Measurements from ENCODE around the gene TOPORS.

TOPORS gene

DNA sequence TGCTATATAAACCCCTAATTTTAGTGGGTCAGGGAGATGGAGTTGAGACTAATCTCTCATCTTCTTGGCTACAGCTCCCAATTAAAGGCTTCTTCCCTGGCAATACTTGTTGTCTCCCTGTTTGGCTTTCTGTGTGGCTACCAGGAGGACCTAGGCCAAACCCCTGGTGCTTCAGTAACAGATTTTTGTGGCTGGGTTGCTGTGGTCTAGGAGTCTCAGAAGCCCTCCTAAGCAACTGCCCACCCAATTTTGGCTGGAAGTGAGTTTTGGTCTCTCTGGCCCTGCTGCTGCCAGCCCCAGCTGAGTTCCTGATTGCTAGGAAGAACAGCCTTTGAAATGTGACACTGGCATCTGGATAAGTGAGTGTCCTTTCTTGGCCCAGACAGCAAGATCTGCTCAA lies 36.1 kb downstream of the TOPORS start:
- TF ChIP-seq, protein P1, sequence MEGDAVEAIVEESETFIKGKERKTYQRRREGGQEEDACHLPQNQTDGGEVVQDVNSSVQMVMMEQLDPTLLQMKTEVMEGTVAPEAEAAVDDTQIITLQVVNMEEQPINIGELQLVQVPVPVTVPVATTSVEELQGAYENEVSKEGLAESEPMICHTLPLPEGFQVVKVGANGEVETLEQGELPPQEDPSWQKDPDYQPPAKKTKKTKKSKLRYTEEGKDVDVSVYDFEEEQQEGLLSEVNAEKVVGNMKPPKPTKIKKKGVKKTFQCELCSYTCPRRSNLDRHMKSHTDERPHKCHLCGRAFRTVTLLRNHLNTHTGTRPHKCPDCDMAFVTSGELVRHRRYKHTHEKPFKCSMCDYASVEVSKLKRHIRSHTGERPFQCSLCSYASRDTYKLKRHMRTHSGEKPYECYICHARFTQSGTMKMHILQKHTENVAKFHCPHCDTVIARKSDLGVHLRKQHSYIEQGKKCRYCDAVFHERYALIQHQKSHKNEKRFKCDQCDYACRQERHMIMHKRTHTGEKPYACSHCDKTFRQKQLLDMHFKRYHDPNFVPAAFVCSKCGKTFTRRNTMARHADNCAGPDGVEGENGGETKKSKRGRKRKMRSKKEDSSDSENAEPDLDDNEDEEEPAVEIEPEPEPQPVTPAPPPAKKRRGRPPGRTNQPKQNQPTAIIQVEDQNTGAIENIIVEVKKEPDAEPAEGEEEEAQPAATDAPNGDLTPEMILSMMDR (conservative IDR thresholded peaks at IDR 0.05; ENCODE audit: low read length), result no peak
- no peak overlapping the region for H3K4me3 ChIP-seq (ENCODE audit: low read length)
- no peak for DNase-seq (ENCODE audit: low read depth)

DNA sequence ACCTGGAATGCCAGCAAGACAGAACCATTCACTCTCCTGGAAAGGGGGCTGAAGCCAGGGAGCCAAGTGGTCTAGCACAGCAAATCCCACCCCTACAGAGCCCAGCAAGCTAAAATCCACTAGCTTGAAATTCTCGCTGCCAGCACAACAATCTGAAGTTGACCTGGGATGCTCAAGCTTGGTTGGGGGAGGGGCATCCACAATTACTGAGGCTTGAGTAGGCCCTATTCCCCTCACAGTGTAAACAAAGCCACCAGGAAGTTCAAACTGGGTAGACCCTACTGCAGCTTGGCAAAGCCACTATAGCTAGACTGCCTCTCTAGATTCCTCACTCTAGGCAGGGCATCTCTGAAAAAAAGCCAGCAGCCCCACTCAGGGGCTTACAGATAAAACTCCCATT lies 43.7 kb downstream of the TOPORS start:
- DNase-seq (ENCODE audit: low read depth), result no peak
- no peak overlapping the region for H3K4me3 ChIP-seq (ENCODE audit: low read length)
- TF ChIP-seq, protein P1 (conservative IDR thresholded peaks at IDR 0.05; ENCODE audit: low read length), result no peak

DNA sequence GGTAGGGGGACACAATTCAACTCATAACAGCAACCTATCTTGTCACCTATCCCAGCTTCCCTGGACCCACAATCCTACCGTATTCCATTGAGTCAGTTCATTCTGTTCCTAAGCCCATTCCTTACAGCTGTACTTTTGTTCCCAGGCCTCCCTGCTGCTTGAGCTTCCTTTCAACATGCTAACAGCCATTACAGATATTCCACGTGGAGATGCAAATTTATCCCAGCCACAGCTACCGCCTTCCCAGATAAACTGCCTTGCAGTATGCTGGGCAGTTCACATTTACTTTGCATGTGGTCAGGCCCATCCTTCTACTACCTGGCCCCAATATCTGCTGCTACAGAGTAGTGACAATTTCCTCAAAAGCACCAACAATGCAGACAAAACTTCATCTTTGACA lies 49.4 kb downstream of the TOPORS start:
- H3K4me3 ChIP-seq (ENCODE audit: low read length), result no peak overlapping the region
- TF ChIP-seq, protein P1 (conservative IDR thresholded peaks at IDR 0.05; ENCODE audit: low read length), result no peak
- DNase-seq (ENCODE audit: low read depth), result no peak

DNA sequence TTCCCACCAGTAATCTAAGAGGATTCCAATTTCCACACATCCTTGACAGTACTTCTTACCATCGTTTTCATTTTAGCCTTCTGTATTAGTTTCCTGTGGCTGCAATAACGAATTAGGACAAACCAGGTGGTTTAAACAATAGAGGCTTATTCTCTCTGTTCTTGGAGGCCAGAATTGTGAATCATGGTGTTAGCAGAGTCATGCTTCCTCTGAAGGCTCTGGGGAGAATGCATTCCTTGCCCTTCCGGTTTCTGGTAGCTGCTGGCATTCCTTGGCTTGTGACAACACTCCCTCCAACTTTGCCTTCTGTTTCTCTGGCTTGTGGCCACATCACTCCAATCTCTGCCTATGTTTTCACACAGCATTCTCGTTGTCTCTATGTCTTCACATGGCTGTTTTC lies 49.9 kb downstream of the TOPORS start:
- DNase-seq (ENCODE audit: low read depth), result peak; percentile 53
- TF ChIP-seq, protein P1 (conservative IDR thresholded peaks at IDR 0.05; ENCODE audit: low read length), result no peak
- H3K4me3 ChIP-seq (ENCODE audit: low read length), result no peak overlapping the region

DNA sequence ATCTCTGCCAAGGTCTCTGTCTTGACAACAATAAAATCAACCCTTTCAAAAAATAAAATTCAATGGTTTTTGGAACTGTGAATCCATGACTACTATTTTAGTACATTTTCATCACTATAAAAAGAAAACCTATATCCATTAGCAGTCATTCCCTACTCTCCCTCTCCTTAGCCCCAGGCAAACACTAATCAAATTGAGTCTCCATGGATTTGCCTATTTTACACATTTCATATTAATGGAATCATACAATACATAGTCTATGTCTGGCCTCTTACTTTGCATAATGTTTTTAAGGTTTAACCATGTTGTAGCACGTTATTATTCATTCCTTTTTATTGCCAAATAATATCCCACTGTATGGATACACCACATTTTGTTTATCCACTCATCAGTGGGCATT lies 50.5 kb downstream of the TOPORS start:
- TF ChIP-seq, protein P1 (conservative IDR thresholded peaks at IDR 0.05; ENCODE audit: low read length), result no peak
- no peak for DNase-seq (ENCODE audit: low read depth)
- H3K4me3 ChIP-seq (ENCODE audit: low read length), result no peak overlapping the region

DNA sequence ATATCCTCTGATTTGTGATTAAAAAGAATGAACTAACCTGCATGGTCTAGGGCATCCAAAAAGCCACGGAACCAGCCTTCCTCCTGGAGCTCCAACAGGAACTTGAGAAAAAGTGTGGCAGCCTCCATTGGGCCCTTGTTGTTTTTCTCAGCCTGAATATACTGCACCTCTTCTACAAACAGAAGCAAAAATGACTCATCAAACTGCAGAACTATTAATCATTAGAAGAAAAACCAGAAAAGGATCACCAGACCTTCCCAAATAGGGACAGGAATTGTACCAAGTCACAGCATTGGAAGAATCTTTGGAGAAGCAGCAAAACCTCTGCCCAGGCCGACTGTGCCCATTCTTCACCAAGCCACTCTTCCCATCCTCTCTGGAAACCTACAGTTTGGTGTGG lies 51.6 kb downstream of the TOPORS start:
- no peak overlapping the region for H3K4me3 ChIP-seq (ENCODE audit: low read length)
- TF ChIP-seq, protein P1 (conservative IDR thresholded peaks at IDR 0.05; ENCODE audit: low read length), result no peak
- no peak for DNase-seq (ENCODE audit: low read depth)

DNA sequence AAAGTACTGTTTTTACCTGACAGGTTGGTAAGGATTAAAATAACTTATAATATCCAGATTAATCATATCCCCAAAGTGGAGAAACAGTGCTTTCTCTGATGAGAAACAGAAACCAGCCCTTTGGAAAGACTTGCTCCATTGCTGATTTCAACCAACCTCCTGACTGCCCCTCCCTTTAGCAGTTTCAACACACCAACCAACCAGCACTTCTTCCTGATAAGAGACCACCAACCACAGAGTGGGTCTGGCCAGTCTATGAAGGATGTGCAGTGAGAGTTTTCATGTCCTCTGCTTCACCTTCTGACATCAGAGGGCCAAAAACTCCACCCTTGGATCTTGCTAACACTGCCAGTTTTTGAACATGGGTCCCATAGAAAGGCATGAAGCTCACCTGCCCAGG lies 54.5 kb downstream of the TOPORS start:
- no peak for DNase-seq (ENCODE audit: low read depth)
- TF ChIP-seq, protein P1 (conservative IDR thresholded peaks at IDR 0.05; ENCODE audit: low read length), result no peak
- no peak overlapping the region for H3K4me3 ChIP-seq (ENCODE audit: low read length)
